Erythroblast (primary cell): Measurements from ENCODE around the gene PPFIA4.

ENCODE experiments used
- GATA1 ChIP-seq: IDR thresholded peaks from 2 replicates; pipeline ENCODE4 v1.6.1; 2011; ENCODE audit warnings: low read depth, mild to moderate bottlenecking, control low read depth, low read length, moderate library complexity
- POLR2A ChIP-seq: IDR thresholded peaks from 2 replicates; pipeline ENCODE4 v1.6.1; 2011; ENCODE audit warnings: mild to moderate bottlenecking, low read length

GRCh38 chr1:203063287-203063686 is 37.0 kb downstream of the PPFIA4 start:
- TF ChIP-seq POLR2A = no peak
- TF ChIP-seq GATA1 = no peak
